Upper lobe of left lung (tissue), 6 donors: ENCODE measurements around the gene SP9. TPM values are rescaled to one million over a fixed set of nuclear protein-coding genes. Genes with fewer than 3 reads are reported as not detected.

Experiments used
- ATAC-seq, 2 donors: fragments of 200-7000 bp; cut with Tn5 transposase; one replicate each; pipeline ENCODE4 v1.9.1; 2022; ENCODE audit warnings: mild to moderate bottlenecking in 2 of 2, moderate library complexity in 2 of 2; ENCODE audit not compliant: low FRiP score in 2 of 2
- DNase-seq, 2 donors: peaks; one replicate each; pipeline ENCODE4 v3.0.0-alpha.2; 2019 to 2020
- H3K27ac ChIP-seq, 4 donors: fragments of 200-600 bp; sonication (generic); one replicate each; pipeline ENCODE4 v1.5.1; 2016 to 2019
- H3K27me3 ChIP-seq, 4 donors: fragments of 200-600 bp; sonication (generic); one replicate each; pipeline ENCODE4 v1.5.1; 2017 to 2019
- H3K36me3 ChIP-seq, 4 donors: fragments of 200-600 bp; sonication (generic); one replicate each; pipeline ENCODE4 v1.5.1; 2016 to 2019
- H3K4me1 ChIP-seq, 4 donors: fragments of 200-600 bp; sonication (generic); one replicate each; pipeline ENCODE4 v1.5.1; 2018 to 2019
- H3K4me3 ChIP-seq, 4 donors: fragments of 200-600 bp; sonication (generic); one replicate each; pipeline ENCODE4 v1.5.1; 2017 to 2019; ENCODE audit warnings: mild to moderate bottlenecking in 2 of 4, moderate library complexity in 1 of 4
- H3K9me3 ChIP-seq, 4 donors: fragments of 200-600 bp; sonication (generic); one replicate each; pipeline ENCODE4 v1.5.1; 2018 to 2019
- CTCF ChIP-seq, 6 experiments: fragments of 450-650 bp in 4 of 6; fragments of 200-600 bp in 2 of 6; sonication (generic) in 2 of 6; IDR thresholded peaks; one replicate each; pipeline ENCODE4 v1.5.1; 2016 to 2019; ENCODE audit warnings: antibody characterized with exemption in 6 of 6
- EP300 ChIP-seq, 4 donors: sonication (generic); formaldehyde crosslinking; IDR thresholded peaks; one replicate each; pipeline ENCODE4 v1.5.1; 2017; ENCODE audit warnings: antibody characterized with exemption in 4 of 4, control low read depth in 2 of 4
- POLR2A ChIP-seq, 4 donors: fragments of 450-650 bp; IDR thresholded peaks; one replicate each; pipeline ENCODE4 v1.5.1; 2016 to 2017; ENCODE audit warnings: antibody characterized with exemption in 4 of 4, mild to moderate bottlenecking in 2 of 4
- POLR2AphosphoS5 ChIP-seq, 2 donors: sonication (generic); formaldehyde crosslinking; IDR thresholded peaks; one replicate each; pipeline ENCODE4 v1.5.1; 2017; ENCODE audit warnings: antibody characterized with exemption in 2 of 2
- WGBS, 2 donors: methylation state at CpG; one replicate each; pipeline ENCODE4 v1.1.5; 2017 to 2018; 5-methylcytosine and 5-hydroxymethylcytosine counted together
- total RNA-seq, 6 donors: library from RNA; depleted of rRNA in 4 of 6; stranded (reverse); fragments of >200 nt in 4 of 6; gene quantifications; one replicate each; pipeline versions ENCODE4 v1.1.0 to v1.2.1, GENCODE V29; 2016 to 2021
- donor health status: DM: no; HTN: no; CAD: no; lungs with moderate emphysema.
- donor health status: DM: no; HTN: yes; CAD: no; lungs with severe emphysema.

SP9 gene
- total RNA-seq, 6 donors from 2014 or later, result not detected

GRCh38 chr2:174338671-174339560, 4.2 kb downstream of the SP9 start:
- H3K4me1 ChIP-seq, result peaks cover 53 to 78% (median 66%) of the 10 kb centered on the region in 4 donors
- ATAC-seq, result no peak

GRCh38 chr2:174339561-174340399, 5.0 kb downstream of the SP9 start:
- 13 to 16% methylated on average over 20 to 21 of the region's 37 CpGs for WGBS, 2 donors

More at GRCh38 chr2:174338671-174339560, 4.2 kb downstream of the SP9 start:
- WGBS, 2 donors, result 14 to 18% methylated on average over 17 of the region's 17 CpGs
- TF ChIP-seq EP300 (IDR thresholded peaks at IDR 0.05), result no peak
- no peak for TF ChIP-seq CTCF (IDR thresholded peaks at IDR 0.05)
- no peak for TF ChIP-seq POLR2AphosphoS5 (IDR thresholded peaks at IDR 0.05)
- no peak for TF ChIP-seq POLR2A (IDR thresholded peaks at IDR 0.05)
- Histone ChIP-seq H3K27ac (no peak overlapping the region), H3K4me3 (no peak overlapping the region), H3K9me3 (no peaks in the 10 kb centered on the region), H3K27me3 (peaks cover 4 to 97% (median 81%) of the 10 kb centered on the region in 4 donors), H3K36me3 (no peaks in the 10 kb centered on the region)
- no peak for DNase-seq

DNA sequence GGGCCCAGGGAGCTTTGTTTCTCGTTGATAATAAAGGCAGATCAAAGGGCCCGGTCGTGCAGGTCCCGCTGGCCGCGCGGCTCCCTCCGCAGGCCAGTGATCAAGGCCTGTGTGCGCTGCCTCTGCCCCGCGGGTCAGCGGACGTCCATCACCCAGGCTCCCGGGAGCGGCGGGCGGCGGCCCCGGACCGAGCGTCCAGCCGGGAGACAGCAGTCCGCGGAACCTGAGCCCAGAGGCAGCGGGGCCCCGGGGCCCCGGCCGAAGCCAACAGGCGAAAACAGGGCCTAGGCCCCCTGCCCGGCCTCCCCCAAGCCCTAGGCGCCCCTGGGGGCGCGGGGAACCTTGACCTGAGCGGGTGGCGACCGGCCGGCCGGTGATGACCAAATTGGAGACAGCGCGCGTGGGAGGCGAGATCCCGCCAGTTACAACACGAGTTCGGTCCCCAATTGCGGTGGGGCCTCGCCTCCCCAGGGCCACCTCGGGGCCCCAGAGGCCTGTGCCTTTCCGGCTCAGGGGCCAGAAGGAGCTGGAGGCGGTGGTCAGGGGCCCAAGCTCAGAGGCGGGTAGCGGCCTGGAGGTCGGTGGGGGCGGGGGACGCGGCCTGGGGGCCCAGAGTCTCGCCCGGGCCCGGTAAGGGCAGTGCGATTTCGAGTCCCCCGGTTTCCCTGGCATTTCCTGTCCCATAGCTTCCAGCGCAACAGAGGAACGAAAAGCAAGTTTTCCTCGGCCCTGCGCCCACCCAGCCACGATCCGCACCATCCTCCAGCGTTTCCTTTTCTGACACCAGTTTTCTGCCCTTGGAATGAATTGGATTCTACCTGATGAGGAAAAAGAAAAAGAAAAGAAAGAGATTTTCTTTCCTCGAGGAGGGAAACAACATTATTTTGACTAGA, 5.9 kb downstream of the SP9 start:
- no peak for ATAC-seq
- DNase-seq, result peak in 1 of 2 donors; percentile 87
- Histone ChIP-seq H3K27me3 (peaks cover 4 to 90% (median 71%) of the 10 kb centered on the region in 4 donors), H3K4me1 (peaks cover 45 to 68% (median 50%) of the 10 kb centered on the region in 4 donors), H3K9me3 (no peaks in the 10 kb centered on the region), H3K4me3 (peak overlapping the region in 1 of 4 donors; percentile 4), H3K27ac (no peak overlapping the region), H3K36me3 (no peaks in the 10 kb centered on the region)
- TF ChIP-seq CTCF (IDR thresholded peaks at IDR 0.05), result no peak
- TF ChIP-seq EP300 (IDR thresholded peaks at IDR 0.05), result no peak
- TF ChIP-seq POLR2A (IDR thresholded peaks at IDR 0.05), result no peak
- 9 to 15% methylated on average over 35 to 47 of the region's 70 CpGs for whole genome bisulfite sequencing, 2 donors

More at GRCh38 chr2:174339561-174340399, 5.0 kb downstream of the SP9 start:
- TF ChIP-seq POLR2AphosphoS5 (IDR thresholded peaks at IDR 0.05) (no peak), CTCF (IDR thresholded peaks at IDR 0.05) (no peak), POLR2A (IDR thresholded peaks at IDR 0.05) (no peak), EP300 (IDR thresholded peaks at IDR 0.05) (no peak)
- DNase-seq (no peak), ATAC-seq (no peak)
- Histone ChIP-seq H3K27me3 (peaks cover 4 to 97% (median 76%) of the 10 kb centered on the region in 4 donors), H3K36me3 (no peaks in the 10 kb centered on the region), H3K4me1 (peaks cover 51 to 74% (median 59%) of the 10 kb centered on the region in 4 donors), H3K4me3 (peak overlapping the region in 1 of 4 donors; percentile 4), H3K9me3 (no peaks in the 10 kb centered on the region), H3K27ac (no peak overlapping the region)

GRCh38 chr2:174341293-174341994, 6.7 kb downstream of the SP9 start:
- H3K27me3 ChIP-seq, result peaks cover 4 to 82% (median 63%) of the 10 kb centered on the region in 4 donors
- ATAC-seq, result peak; percentile 90 to 95

More at GRCh38 chr2:174341293-174341994, 6.7 kb downstream of the SP9 start:
- Histone ChIP-seq H3K4me1 (peaks cover 37 to 60% (median 42%) of the 10 kb centered on the region in 4 donors), H3K36me3 (no peaks in the 10 kb centered on the region), H3K9me3 (no peaks in the 10 kb centered on the region), H3K4me3 (peak overlapping the region in 1 of 4 donors; percentile 7), H3K27ac (no peak overlapping the region)
- 1 to 2% methylated on average over 14 to 31 of the region's 31 CpGs for WGBS, 2 donors
- DNase-seq, result peak; percentile 91 to 98
- TF ChIP-seq POLR2AphosphoS5 (IDR thresholded peaks at IDR 0.05) (peak; percentile 27 to 37), CTCF (IDR thresholded peaks at IDR 0.05) (peak; percentile 86 to 96 (median 91)), EP300 (IDR thresholded peaks at IDR 0.05) (no peak), POLR2A (IDR thresholded peaks at IDR 0.05) (no peak)
